Fibroblast of gingiva (primary cell): ENCODE results near the gene PPEF2.
"Not testable (repeated sequence)": the region's sequence is repeated elsewhere in the genome, so short reads cannot be mapped to it uniquely, and the experiment has no call there.

Source experiments
- DNase-seq: peaks from one replicate; pipeline ENCODE4 v3.0.0-alpha.2; 2011; ENCODE audit warnings: low read depth

Gene PPEF2

DNA sequence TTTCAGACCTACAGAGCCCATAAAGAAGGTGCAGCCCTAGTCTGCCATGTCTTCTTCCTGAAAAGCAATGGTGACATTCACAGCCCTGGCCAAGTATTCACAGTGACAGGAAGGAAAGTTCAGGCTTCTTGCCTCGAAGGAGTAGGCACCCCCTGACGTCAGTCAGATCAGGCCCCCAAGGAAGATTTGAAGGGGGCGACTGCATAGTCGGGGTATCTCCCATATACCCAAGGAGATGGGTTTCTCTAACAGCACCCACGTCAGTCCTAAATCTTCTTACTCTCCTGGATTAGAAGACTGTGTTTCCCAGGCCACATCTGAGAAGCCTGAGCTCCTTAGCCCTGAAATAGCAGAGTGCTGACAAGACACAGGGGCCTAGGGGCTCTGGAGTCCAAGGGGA is at the start of gene PPEF2:
TSS of gene PPEF2 (minus strand) at position 101 of the 400 bp plus-strand sequence. CDS start 6,127 bp downstream, outside the sequence.
- no peak for DNase-seq

DNA sequence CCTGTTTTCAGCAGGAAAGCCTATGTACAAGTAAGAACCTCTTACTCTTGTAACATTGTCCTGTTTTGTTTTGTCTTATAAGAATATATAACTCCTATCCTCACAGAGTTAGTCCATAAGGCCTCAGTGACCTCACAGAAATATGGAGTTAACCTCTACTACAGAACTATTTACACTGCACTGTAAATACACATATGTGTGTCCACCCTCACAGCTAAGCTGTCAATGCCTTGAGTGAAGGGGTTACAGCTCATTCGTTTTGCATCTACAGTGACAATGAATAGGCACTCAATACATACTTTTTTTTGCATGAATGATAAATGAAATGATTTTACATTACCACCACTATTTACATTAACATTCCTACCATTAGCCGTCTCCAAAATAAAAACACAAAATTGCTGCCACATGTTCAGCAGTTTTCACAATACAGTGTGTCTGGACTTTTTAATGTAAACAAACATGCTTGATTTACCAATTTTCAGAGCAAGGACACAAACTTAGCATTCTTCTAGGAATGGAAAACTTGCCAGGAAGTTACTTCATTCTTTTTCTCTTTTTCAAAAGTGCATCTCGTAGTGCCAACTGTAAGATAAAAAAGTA is 48.1 kb upstream of the PPEF2 start:
- DNase-seq, result peak; percentile 90

- no peak for DNase-seq
These were observed 46.7 kb upstream of the PPEF2 start for GRCh38 chr4:75948822-75949444.

GRCh38 chr4:75940692-75941253 is 38.5 kb upstream of the PPEF2 start, which contains the start of gene NAAA:
Gene NAAA, minus strand, starts transcription at chr4:75941013. Its CDS starts 64 bp downstream, at chr4:75940949.
- peak; percentile 42 for DNase-seq

DNA sequence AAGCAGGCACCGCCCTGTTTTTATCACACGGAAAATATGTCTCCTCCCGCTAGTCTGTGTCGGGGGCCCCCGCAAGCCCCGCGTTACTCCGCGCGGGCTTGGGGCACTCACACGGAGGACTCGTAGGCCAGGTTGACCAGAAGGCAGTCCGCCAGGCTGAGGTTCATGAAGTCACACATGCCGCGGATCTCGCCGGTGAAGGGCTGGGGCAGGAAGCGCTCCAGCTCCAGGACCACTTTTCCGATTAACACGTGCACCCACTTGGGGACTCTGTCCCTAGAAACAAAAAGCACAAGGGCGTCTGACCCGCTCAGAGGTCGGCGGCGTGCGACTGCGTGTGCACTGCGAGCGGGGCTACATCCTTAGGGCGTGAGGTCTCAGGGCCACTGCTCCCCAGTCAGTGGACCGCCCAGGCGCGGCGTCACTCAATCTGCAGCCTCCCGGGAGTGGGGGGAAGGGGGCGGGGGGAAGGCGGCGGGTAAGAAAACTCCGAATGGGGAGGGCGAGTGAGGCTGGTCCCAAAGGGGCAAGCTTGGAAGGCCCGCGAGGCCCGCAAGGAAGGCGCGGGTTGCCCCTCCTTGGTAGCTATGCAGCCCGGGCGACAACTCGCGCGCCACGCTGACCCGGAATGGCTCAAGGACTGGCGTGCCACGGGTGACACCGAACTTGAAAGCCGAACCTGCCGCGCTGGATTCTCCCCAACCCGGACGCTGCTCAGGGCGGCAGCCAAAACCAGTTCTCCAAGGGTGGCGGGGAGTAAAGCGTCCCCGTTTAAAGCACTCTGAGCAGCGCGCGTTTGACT is 37.8 kb upstream of the PPEF2 start:
- DNase-seq, result peak; percentile 37

DNA sequence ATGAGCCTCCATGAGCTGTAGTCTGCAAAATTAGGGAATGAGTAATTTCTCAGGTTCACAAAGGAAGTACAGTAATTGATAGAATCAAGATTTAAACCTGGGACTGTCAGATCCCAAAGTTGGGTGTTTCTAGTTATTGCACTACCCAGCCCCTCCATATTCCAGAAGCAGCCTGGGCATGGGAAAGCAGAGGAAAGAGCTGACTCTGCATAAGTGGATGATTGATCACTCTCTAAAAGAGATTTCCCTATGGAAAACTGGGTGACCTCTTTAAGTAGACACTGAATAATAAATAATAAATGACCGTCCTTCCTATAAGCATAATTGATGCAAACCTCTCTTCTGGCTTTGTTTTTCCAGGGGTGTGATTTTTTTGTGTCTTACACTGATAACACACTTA is 33.4 kb upstream of the PPEF2 start:
- no peak for DNase-seq

- DNase-seq, result no peak
These were observed 27.9 kb upstream of the PPEF2 start for GRCh38 chr4:75930152-75930551.

DNA sequence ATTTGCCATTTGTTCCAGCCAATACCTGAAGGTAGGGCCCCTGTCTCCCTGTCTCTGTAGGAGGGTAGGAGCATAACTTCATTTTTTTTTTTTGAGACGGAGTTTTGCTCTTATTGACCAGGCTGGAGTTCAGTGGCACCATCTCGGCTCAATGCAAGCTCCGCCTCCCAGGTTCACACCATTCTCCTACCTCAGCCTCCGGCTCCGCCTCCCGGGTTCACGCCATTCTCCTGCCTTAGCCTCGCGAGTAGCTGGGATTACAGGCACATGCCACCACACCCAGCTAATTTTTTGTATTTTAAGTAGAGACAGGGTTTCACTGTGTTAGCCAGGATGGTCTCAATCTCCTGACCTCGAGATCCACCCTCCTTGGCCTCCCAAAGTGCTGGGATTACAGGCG is 22.7 kb upstream of the PPEF2 start:
- not testable (repeated sequence) for DNase-seq

- DNase-seq, result no peak
These were observed 22.1 kb upstream of the PPEF2 start for GRCh38 chr4:75924309-75924827.

GRCh38 chr4:75922588-75922987 is 20.3 kb upstream of the PPEF2 start:
- no peak for DNase-seq

- DNase-seq, result no peak
These were observed 19.7 kb upstream of the PPEF2 start for GRCh38 chr4:75921910-75922309.

GRCh38 chr4:75920327-75920726 is 18.1 kb upstream of the PPEF2 start:
- no peak for DNase-seq

GRCh38 chr4:75919920-75920319 is 17.7 kb upstream of the PPEF2 start:
- DNase-seq, result peak; percentile 53

DNA sequence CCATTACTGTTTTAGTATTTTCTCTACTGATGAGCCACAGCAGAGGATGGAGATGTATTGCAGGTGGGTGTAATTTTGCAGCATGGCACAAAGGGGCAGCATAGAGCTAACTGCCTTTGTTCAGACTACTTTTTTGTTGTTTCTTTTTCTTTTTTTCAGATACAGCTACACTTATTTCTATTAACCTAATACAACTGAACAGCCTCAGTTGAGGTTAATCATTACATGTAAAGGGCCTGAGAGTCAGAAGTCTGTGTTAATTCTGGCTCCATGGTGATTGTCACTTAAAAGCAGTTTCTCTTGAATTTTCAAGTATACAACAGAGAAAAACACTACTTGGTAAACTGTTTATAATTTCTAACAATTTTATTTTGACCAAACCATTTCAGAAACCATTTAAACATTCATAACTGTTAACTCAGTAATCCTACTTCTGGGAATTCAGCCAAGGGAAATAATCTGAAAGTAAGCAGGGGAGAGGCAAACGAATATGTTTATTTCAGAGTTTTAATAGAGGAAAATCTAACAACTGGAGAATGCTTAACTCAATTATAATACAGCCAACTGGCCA is 13.9 kb upstream of the PPEF2 start:
- peak; percentile 54 for DNase-seq

DNA sequence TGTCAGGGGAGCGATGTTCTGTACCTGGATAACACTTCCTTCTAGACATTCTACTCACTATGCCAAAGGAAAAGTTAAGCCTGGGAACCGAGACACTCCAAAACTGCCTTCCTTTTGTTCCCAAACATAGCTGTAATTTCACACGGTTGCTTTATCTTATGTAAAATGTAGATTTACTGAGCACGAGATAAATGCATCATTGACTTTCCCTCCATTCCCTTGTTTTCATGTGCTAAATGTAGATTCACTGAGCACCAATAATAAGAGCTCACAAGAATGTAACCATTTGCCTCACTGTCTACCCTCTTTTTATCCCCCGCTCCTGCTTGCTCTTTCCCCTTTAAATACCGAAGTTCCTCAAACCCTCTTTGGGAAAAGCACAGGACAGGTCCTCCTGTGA is 10.7 kb upstream of the PPEF2 start:
- DNase-seq, result no peak

GRCh38 chr4:75910831-75911230 is 8.6 kb upstream of the PPEF2 start:
- DNase-seq, result not testable (repeated sequence)

- DNase-seq, result no peak
These were observed 7.2 kb upstream of the PPEF2 start for GRCh38 chr4:75909405-75909804.

DNA sequence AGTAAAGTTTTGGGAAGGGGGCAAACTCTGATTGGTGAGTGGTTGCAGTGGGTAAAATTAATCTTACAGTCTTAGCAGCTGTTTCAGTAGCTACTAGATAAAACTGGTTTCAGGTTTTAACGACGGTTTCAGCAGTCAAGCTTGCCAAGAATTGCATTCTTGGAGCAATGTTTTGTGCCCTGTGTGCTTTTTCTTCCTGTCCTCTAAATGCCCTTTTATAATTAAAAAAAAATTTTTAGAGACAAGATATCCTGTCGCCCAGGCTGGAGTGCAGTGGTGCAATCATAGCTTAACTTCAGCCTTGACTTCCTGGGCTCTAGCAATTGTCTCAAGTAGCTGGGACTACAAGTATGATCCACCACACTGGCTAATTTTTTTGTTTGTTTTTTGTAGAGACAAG is 6.3 kb upstream of the PPEF2 start:
- DNase-seq, result no peak

- no peak for DNase-seq
These were observed 5.7 kb upstream of the PPEF2 start for GRCh38 chr4:75907966-75908365.

DNA sequence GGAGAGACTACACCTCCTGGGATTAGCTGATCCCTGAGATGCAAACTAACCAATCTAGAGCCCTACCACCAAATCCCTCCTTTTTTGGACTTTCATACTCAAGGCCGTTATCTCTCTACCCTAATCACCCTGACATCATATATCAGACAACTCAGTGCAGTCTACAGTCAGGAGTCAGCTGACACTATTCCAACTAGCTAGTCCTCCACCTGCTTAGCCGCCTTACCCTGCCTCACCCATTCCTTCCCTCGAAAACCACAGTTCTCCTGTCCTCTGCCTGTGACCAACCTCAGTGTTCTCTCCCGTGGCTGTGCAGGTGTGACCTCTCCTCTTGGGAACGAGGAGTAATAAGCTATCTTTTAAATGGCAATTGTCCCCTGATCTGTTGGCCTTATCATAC is 1.8 kb upstream of the PPEF2 start:
- DNase-seq, result no peak

GRCh38 chr4:75898536-75898935 is 3.7 kb downstream of the PPEF2 start:
- DNase-seq, result no peak

GRCh38 chr4:75895744-75896314 is 6.4 kb downstream of the PPEF2 start:
- peak; percentile 8 for DNase-seq
